ENCODE data around the gene ARFIP1.

ARFIP1 gene

DNA sequence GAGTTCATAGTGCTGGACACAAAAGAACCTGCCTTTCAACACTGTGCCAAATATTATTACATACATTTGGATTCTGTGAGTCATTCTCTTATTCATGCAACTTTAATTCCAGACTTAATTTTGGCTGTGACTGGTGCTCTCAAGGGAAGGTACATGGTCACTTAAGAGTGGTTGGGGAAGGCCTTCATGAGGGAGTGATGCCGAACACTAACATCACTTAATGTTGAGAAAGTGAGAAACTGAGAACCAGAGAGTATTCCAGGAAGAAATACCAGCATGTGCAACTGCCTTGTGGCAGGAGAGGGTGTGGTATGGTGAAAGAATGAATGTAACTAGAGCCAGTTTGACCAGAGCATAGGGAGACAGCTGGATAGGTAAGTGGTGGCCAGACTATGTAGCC lies 114.9 kb downstream of the ARFIP1 start:
- TF ChIP-seq, protein P1, sequence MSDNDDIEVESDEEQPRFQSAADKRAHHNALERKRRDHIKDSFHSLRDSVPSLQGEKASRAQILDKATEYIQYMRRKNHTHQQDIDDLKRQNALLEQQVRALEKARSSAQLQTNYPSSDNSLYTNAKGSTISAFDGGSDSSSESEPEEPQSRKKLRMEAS (IDR thresholded peaks at IDR 0.05), result no peak
- TF ChIP-seq TCF12 (IDR thresholded peaks at IDR 0.05; ENCODE audit: low read depth) (no peak), CEBPB (IDR thresholded peaks at IDR 0.05) (no peak), ZBTB7A (IDR thresholded peaks at IDR 0.05; ENCODE audit: low read depth) (no peak), YY1 (IDR thresholded peaks at IDR 0.05; ENCODE audit: low read depth) (no peak), TEAD4 (IDR thresholded peaks at IDR 0.05) (peak; percentile 20; the same call in 1 of the 2 replicates), EP300 (IDR thresholded peaks at IDR 0.05; ENCODE audit: borderline replicate concordance) (no peak), NFIC (IDR thresholded peaks at IDR 0.05) (0 out of 2 replicates have a peak, but pooled peaks have one; percentile 21), CREB1 (IDR thresholded peaks at IDR 0.05; ENCODE audit: low read depth) (no peak), FOXM1 (IDR thresholded peaks at IDR 0.05; ENCODE audit: borderline replicate concordance, low read depth) (no peak), TAF1 (IDR thresholded peaks at IDR 0.05; ENCODE audit: low read depth) (no peak)
- TF ChIP-seq, protein P2, sequence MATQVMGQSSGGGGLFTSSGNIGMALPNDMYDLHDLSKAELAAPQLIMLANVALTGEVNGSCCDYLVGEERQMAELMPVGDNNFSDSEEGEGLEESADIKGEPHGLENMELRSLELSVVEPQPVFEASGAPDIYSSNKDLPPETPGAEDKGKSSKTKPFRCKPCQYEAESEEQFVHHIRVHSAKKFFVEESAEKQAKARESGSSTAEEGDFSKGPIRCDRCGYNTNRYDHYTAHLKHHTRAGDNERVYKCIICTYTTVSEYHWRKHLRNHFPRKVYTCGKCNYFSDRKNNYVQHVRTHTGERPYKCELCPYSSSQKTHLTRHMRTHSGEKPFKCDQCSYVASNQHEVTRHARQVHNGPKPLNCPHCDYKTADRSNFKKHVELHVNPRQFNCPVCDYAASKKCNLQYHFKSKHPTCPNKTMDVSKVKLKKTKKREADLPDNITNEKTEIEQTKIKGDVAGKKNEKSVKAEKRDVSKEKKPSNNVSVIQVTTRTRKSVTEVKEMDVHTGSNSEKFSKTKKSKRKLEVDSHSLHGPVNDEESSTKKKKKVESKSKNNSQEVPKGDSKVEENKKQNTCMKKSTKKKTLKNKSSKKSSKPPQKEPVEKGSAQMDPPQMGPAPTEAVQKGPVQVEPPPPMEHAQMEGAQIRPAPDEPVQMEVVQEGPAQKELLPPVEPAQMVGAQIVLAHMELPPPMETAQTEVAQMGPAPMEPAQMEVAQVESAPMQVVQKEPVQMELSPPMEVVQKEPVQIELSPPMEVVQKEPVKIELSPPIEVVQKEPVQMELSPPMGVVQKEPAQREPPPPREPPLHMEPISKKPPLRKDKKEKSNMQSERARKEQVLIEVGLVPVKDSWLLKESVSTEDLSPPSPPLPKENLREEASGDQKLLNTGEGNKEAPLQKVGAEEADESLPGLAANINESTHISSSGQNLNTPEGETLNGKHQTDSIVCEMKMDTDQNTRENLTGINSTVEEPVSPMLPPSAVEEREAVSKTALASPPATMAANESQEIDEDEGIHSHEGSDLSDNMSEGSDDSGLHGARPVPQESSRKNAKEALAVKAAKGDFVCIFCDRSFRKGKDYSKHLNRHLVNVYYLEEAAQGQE (IDR thresholded peaks at IDR 0.05; ENCODE audit: low read depth), result no peak

DNA sequence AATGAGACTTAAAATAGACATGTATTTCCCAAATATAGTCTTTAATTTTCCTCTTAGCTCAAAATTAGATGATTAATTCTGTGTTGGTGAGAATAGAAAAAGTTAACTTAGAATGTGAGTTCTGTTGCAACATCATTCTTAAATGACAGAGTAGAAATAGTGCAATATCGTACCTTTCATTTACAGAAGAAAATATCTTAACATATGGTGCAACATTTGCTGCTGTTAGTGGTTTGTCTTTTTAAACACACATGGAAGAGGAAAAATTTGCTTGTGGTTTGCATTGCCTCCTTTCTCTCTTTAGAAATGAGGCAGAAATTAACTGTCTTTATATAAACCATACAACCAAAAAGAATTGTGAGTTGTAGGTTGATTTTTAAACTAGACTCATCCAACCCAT lies 117.1 kb downstream of the ARFIP1 start:
- no peak for TF ChIP-seq EGR1 (IDR thresholded peaks at IDR 0.05)
- TF ChIP-seq EP300 (IDR thresholded peaks at IDR 0.05; ENCODE audit: borderline replicate concordance), result no peak
- TF ChIP-seq, protein P3, sequence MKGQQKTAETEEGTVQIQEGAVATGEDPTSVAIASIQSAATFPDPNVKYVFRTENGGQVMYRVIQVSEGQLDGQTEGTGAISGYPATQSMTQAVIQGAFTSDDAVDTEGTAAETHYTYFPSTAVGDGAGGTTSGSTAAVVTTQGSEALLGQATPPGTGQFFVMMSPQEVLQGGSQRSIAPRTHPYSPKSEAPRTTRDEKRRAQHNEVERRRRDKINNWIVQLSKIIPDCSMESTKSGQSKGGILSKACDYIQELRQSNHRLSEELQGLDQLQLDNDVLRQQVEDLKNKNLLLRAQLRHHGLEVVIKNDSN (IDR thresholded peaks at IDR 0.05), result no peak
- no peak for TF ChIP-seq NFIC (IDR thresholded peaks at IDR 0.05)
- TF ChIP-seq CEBPB (IDR thresholded peaks at IDR 0.05), result no peak
- no peak for TF ChIP-seq FOXM1 (IDR thresholded peaks at IDR 0.05; ENCODE audit: borderline replicate concordance, low read depth)
- no peak for TF ChIP-seq YY1 (IDR thresholded peaks at IDR 0.05; ENCODE audit: low read depth)

DNA sequence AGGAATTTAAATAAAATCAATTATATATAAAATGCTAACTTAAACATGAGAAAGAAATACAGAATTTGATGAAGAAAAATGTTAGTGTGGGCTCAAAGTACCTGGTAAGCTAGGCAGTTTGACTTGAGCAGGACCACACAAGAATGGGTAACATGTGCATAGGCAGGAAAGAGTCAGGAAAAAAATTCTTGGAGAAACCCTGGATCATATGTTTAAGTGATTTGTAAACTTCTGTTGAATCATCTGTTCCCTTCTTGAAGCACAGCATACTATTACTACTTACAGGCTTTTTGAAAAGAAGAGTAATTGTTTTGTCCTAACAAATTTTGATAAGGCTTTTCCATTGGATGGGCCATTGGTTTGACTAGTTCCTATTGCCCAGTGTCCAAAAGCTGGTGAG lies 118.9 kb downstream of the ARFIP1 start:
- TF ChIP-seq TAF1 (IDR thresholded peaks at IDR 0.05; ENCODE audit: low read depth), result no peak
- no peak for TF ChIP-seq TCF12 (IDR thresholded peaks at IDR 0.05; ENCODE audit: low read depth)
- TF ChIP-seq, protein P3 (IDR thresholded peaks at IDR 0.05), result no peak
- no peak for TF ChIP-seq TEAD4 (IDR thresholded peaks at IDR 0.05)
- TF ChIP-seq ZBTB7A (IDR thresholded peaks at IDR 0.05; ENCODE audit: low read depth), result no peak
- TF ChIP-seq, protein P1 (IDR thresholded peaks at IDR 0.05), result no peak
- no peak for TF ChIP-seq EP300 (IDR thresholded peaks at IDR 0.05; ENCODE audit: borderline replicate concordance)
- TF ChIP-seq YY1 (IDR thresholded peaks at IDR 0.05; ENCODE audit: low read depth), result no peak
- no peak for TF ChIP-seq EGR1 (IDR thresholded peaks at IDR 0.05)
- no peak for TF ChIP-seq RAD21 (IDR thresholded peaks at IDR 0.05; ENCODE audit: low read depth)
- TF ChIP-seq NFIC (IDR thresholded peaks at IDR 0.05), result no peak
- no peak for TF ChIP-seq CEBPB (IDR thresholded peaks at IDR 0.05)
- TF ChIP-seq CREB1 (IDR thresholded peaks at IDR 0.05; ENCODE audit: low read depth), result no peak

DNA sequence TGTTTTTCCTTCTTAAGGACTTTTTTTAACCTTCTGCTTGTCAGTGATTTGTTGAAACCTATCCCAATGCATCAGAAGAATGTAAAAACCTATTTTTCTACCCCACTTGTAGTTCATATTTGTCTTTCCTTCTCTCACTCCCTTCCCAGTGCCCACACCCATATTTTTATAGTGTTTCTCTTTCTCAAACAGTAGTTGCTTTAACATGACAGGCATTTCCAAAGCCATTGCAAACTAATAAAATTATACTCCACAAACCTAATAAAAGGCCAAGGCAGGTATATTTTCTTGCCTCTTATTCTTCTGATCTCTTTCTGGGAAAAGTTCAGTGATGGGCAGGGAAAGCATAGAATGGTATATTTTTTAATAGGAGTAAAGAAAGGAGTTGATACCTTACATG lies 120.6 kb downstream of the ARFIP1 start:
- no peak for TF ChIP-seq TEAD4 (IDR thresholded peaks at IDR 0.05)

DNA sequence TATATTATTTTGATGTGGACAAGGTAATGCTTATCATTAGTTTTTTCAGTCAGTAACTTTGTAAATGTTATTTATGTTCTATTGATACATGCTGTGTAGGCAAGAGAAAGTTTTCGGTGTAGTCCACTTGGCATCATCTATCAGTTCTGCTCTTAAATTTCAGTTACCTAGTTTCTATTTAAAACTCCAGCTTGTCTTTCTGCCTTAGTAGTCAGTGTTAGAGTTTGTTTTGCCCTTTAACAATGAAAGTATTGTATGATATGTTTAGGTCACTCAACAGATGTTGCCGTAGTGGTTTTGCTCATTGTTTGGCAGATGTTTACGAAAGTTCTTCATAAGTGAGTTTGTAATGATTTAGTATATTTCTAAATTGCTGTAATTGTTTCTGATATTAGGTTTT lies 121.5 kb downstream of the ARFIP1 start:
- TF ChIP-seq EGR1 (IDR thresholded peaks at IDR 0.05), result no peak
- TF ChIP-seq, protein P3 (IDR thresholded peaks at IDR 0.05), result no peak
- TF ChIP-seq, protein P1 (IDR thresholded peaks at IDR 0.05), result no peak
- TF ChIP-seq CREB1 (IDR thresholded peaks at IDR 0.05; ENCODE audit: low read depth), result no peak
- TF ChIP-seq TAF1 (IDR thresholded peaks at IDR 0.05; ENCODE audit: low read depth), result no peak
- TF ChIP-seq ZBTB7A (IDR thresholded peaks at IDR 0.05; ENCODE audit: low read depth), result no peak
- TF ChIP-seq, protein P2 (IDR thresholded peaks at IDR 0.05; ENCODE audit: low read depth), result no peak
- TF ChIP-seq YY1 (IDR thresholded peaks at IDR 0.05; ENCODE audit: low read depth), result no peak
- no peak for TF ChIP-seq CEBPB (IDR thresholded peaks at IDR 0.05)
- no peak for TF ChIP-seq TCF12 (IDR thresholded peaks at IDR 0.05; ENCODE audit: low read depth)
- no peak for TF ChIP-seq NFIC (IDR thresholded peaks at IDR 0.05)
- no peak for TF ChIP-seq FOXM1 (IDR thresholded peaks at IDR 0.05; ENCODE audit: borderline replicate concordance, low read depth)
- TF ChIP-seq RAD21 (IDR thresholded peaks at IDR 0.05; ENCODE audit: low read depth), result no peak
- no peak for TF ChIP-seq EP300 (IDR thresholded peaks at IDR 0.05; ENCODE audit: borderline replicate concordance)
- TF ChIP-seq TEAD4 (IDR thresholded peaks at IDR 0.05), result no peak

All from Ishikawa (cell line).